Liver (tissue), 9 donors: Measurements from ENCODE around the gene SPAG16. TPM values are rescaled to one million over a fixed set of nuclear protein-coding genes. Genes with fewer than 3 reads are reported as not detected.
"Not testable (repeated sequence)": the region's sequence is repeated elsewhere in the genome, so short reads cannot be mapped to it uniquely, and the experiment has no call there.

Source experiments
- DNase-seq: peaks from one replicate; pipeline ENCODE4 v3.0.0-alpha.2; 2017; ENCODE audit warnings: low spot score
- H3K27ac ChIP-seq, 2 donors: one replicate each; pipeline ENCODE4 v1.7.0; 2013; ENCODE audit warnings: inconsistent platforms in 2 of 2, low read length in 2 of 2, control low read depth in 1 of 2, low read depth in 1 of 2, mild to moderate bottlenecking in 1 of 2
- H3K27me3 ChIP-seq, 4 donors: one replicate each; pipeline versions ENCODE4 v1.6.1 to v1.7.0; 2013; ENCODE audit warnings: low read length in 3 of 4, inconsistent platforms in 1 of 4, mild to moderate bottlenecking in 1 of 4, moderate library complexity in 1 of 4; ENCODE audit not compliant: control insufficient read depth in 4 of 4, insufficient read depth in 4 of 4
- H3K36me3 ChIP-seq, 4 donors: one replicate each; pipeline versions ENCODE4 v1.6.1 to v1.7.0; 2013; ENCODE audit warnings: low read length in 3 of 4, mild to moderate bottlenecking in 3 of 4, low read depth in 1 of 4, moderate library complexity in 1 of 4; ENCODE audit not compliant: control insufficient read depth in 4 of 4, insufficient read depth in 3 of 4
- H3K4me1 ChIP-seq, 4 donors: one replicate each; pipeline versions ENCODE4 v1.6.1 to v1.7.0; 2013; ENCODE audit warnings: low read length in 3 of 4, mild to moderate bottlenecking in 3 of 4, moderate library complexity in 1 of 4; ENCODE audit not compliant: control insufficient read depth in 4 of 4, insufficient read depth in 4 of 4
- H3K4me3 ChIP-seq, 3 donors: one replicate each; pipeline versions ENCODE4 v1.6.1 to v1.7.0; 2013; ENCODE audit warnings: low read length in 3 of 3, control low read depth in 1 of 3, low read depth in 1 of 3, mild to moderate bottlenecking in 1 of 3
- H3K9ac ChIP-seq, 2 donors: one replicate each; pipeline ENCODE4 v1.7.0; 2013; ENCODE audit warnings: low read length in 2 of 2, mild to moderate bottlenecking in 2 of 2, moderate library complexity in 2 of 2, control low read depth in 1 of 2, low read depth in 1 of 2
- H3K9me3 ChIP-seq, 4 donors: one replicate each; pipeline versions ENCODE4 v1.6.1 to v1.7.0; 2013; ENCODE audit warnings: low read length in 3 of 4; ENCODE audit not compliant: control insufficient read depth in 4 of 4
- ATF3 ChIP-seq: IDR thresholded peaks from 2 replicates; pipeline ENCODE4 v1.6.1; 2016; ENCODE audit warnings: antibody characterized with exemption
- EGR1 ChIP-seq, 2 donors: IDR thresholded peaks; 2 replicates each; pipeline ENCODE4 v1.6.1; 2016 to 2018; ENCODE audit warnings: antibody characterized with exemption in 2 of 2, low read depth in 2 of 2
- FOXA1 ChIP-seq: IDR thresholded peaks from 2 replicates; pipeline ENCODE4 v1.6.1; 2016; ENCODE audit warnings: antibody characterized with exemption
- FOXA2 ChIP-seq: IDR thresholded peaks from 2 replicates; pipeline ENCODE4 v1.6.1; 2016; ENCODE audit warnings: antibody characterized with exemption
- GABPA ChIP-seq, 2 donors: IDR thresholded peaks in 1 of 2; conservative IDR thresholded peaks in 1 of 2; 2 replicates each; pipeline ENCODE4 v1.6.1; 2016; ENCODE audit warnings: antibody characterized with exemption in 2 of 2, mild to moderate bottlenecking in 1 of 2, moderate library complexity in 1 of 2
- HNF4A ChIP-seq, 2 donors: conservative IDR thresholded peaks; 2 replicates each; pipeline ENCODE4 v1.6.1; 2016; ENCODE audit warnings: antibody characterized with exemption in 2 of 2, mild to moderate bottlenecking in 2 of 2
- HNF4G ChIP-seq: IDR thresholded peaks from 2 replicates; pipeline ENCODE4 v1.6.1; 2016; ENCODE audit warnings: antibody characterized with exemption
- NR2F2 ChIP-seq: IDR thresholded peaks from 2 replicates; pipeline ENCODE4 v1.6.1; 2016; ENCODE audit warnings: antibody characterized with exemption
- RAD21 ChIP-seq, 2 donors: IDR thresholded peaks; 2 replicates each; pipeline ENCODE4 v1.6.1; 2016; ENCODE audit warnings: antibody characterized with exemption in 2 of 2, mild to moderate bottlenecking in 2 of 2
- RXRA ChIP-seq, 2 donors: IDR thresholded peaks; 2 replicates each; pipeline ENCODE4 v1.6.1; 2017 to 2018; ENCODE audit warnings: antibody characterized with exemption in 2 of 2, mild to moderate bottlenecking in 1 of 2
- SP1 ChIP-seq: IDR thresholded peaks from 2 replicates; pipeline ENCODE4 v1.6.1; 2018; ENCODE audit warnings: antibody characterized with exemption, mild to moderate bottlenecking
- TAF1 ChIP-seq: conservative IDR thresholded peaks from 2 replicates; pipeline ENCODE4 v1.6.1; 2016; ENCODE audit warnings: antibody characterized with exemption, mild to moderate bottlenecking
- YY1 ChIP-seq: IDR thresholded peaks from 2 replicates; pipeline ENCODE4 v1.6.1; 2016; ENCODE audit warnings: antibody characterized with exemption, mild to moderate bottlenecking
- WGBS: extraction: QIAGEN DNeasy Blood & Tissue Kit; methylation state at CpG from one replicate; pipeline ENCODE4 v1.1.7; 2013; 5-methylcytosine and 5-hydroxymethylcytosine counted together
- polyA plus RNA-seq, 2 donors: library from polyadenylated mRNA; stranded (reverse) in 1 of 2; unstranded in 1 of 2; fragments of 200-250 nt in 1 of 2; fragments of >200 nt in 1 of 2; fragmentation: Nextera tagmentation in 1 of 2; extraction: Ambion mirVana in 1 of 2; gene quantifications; one replicate each; pipeline versions ENCODE4 v1.2.1 to v1.2.3, GENCODE V29; 2013 to 2015
- total RNA-seq, 2 donors: library from RNA; depleted of rRNA; stranded (reverse); fragments of >200 nt; gene quantifications; one replicate each; pipeline ENCODE4 v1.2.3, GENCODE V29; 2014
- TF ChIP-seq, protein P1 (sequence below): IDR thresholded peaks from 2 replicates; pipeline ENCODE4 v1.6.1; 2016; ENCODE audit warnings: antibody characterized with exemption
- TF ChIP-seq, protein P2 (sequence below): fragments of 150-350 bp; IDR thresholded peaks from 2 replicates; pipeline ENCODE4 v1.5.1; 2017; ENCODE audit warnings: improper control_type of control experiment, low read depth, low read length; ENCODE audit not compliant: missing input control
- donor health status: healthy.
- donor health status: healthy.
- donor health status: healthy.
- donor health status: healthy.
- donor health status: healthy.

SPAG16 gene
- total and polyA plus RNA-seq, 4 donors: 6.4 to 12.7 (median 11.4) TPM

DNA sequence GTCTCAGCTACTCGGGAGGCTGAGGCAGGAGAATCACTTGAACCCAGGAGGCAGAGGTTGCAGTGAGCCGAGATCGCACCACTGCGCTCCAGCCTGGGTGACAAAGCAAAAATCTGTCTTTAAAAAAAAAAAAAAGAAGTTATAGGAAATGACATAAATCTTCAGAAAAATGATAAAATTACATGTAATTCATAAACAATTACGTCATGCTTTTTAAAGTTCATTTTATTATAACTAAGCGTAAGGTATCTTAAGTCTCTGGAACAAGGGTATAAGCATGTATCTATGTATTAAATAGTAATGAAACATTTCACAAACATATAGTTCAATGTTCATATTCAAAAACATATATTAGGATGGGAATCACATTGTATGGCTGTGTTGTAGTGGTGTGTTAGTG lies 425.9 kb downstream of the SPAG16 start:
- Histone ChIP-seq H3K9ac (no peak overlapping the region), H3K9me3 (no peaks in the 10 kb centered on the region), H3K27ac (no peak overlapping the region), H3K4me1 (no peaks in the 10 kb centered on the region), H3K27me3 (no peaks in the 10 kb centered on the region), H3K36me3 (no peaks in the 10 kb centered on the region), H3K4me3 (no peak overlapping the region)
- 92% methylated on average over 6 of the region's 6 CpGs for WGBS
- no peak for DNase-seq
- TF ChIP-seq RXRA (IDR thresholded peaks at IDR 0.05) (no peak), HNF4G (no peak), TAF1 (no peak), GABPA (IDR thresholded peaks at IDR 0.05 in 1 of 2, conservative IDR thresholded peaks at IDR 0.05 in 1 of 2) (no peak), RAD21 (IDR thresholded peaks at IDR 0.05) (no peak), ATF3 (no peak), YY1 (no peak), EGR1 (IDR thresholded peaks at IDR 0.05; ENCODE audit: low read depth in 2 of 2) (no peak), FOXA2 (no peak)
- TF ChIP-seq, protein P1, sequence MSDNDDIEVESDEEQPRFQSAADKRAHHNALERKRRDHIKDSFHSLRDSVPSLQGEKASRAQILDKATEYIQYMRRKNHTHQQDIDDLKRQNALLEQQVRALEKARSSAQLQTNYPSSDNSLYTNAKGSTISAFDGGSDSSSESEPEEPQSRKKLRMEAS: no peak
- TF ChIP-seq, protein P2, sequence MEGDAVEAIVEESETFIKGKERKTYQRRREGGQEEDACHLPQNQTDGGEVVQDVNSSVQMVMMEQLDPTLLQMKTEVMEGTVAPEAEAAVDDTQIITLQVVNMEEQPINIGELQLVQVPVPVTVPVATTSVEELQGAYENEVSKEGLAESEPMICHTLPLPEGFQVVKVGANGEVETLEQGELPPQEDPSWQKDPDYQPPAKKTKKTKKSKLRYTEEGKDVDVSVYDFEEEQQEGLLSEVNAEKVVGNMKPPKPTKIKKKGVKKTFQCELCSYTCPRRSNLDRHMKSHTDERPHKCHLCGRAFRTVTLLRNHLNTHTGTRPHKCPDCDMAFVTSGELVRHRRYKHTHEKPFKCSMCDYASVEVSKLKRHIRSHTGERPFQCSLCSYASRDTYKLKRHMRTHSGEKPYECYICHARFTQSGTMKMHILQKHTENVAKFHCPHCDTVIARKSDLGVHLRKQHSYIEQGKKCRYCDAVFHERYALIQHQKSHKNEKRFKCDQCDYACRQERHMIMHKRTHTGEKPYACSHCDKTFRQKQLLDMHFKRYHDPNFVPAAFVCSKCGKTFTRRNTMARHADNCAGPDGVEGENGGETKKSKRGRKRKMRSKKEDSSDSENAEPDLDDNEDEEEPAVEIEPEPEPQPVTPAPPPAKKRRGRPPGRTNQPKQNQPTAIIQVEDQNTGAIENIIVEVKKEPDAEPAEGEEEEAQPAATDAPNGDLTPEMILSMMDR: no peak

DNA sequence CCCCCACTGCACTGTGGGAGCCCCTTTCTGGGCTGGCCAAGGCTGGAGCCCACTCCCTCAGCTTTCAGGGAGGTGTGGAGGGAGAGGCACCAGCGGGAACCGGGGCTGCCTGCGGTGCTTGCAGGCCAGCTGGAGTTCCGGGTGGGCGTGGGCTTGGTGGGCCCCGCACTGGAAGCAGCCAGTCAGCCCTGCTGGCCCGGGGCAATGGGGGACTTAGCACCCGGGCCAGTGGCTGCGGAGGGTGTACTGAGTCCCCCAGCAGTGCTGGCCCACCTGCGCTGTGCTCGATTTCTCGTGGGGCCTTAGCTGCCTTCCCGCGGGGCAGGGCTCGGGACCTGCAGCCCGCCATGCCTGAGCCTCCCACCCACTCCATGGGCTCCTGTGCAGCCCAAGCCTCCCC lies 434.1 kb downstream of the SPAG16 start:
- H3K4me1 ChIP-seq, H3K9ac ChIP-seq, H3K4me3 ChIP-seq, DNase-seq, H3K27ac ChIP-seq, H3K36me3 ChIP-seq, H3K27me3 ChIP-seq, H3K9me3 ChIP-seq: not testable (repeated sequence)
- 98% methylated on average over 16 of the region's 16 CpGs for whole genome bisulfite sequencing

DNA sequence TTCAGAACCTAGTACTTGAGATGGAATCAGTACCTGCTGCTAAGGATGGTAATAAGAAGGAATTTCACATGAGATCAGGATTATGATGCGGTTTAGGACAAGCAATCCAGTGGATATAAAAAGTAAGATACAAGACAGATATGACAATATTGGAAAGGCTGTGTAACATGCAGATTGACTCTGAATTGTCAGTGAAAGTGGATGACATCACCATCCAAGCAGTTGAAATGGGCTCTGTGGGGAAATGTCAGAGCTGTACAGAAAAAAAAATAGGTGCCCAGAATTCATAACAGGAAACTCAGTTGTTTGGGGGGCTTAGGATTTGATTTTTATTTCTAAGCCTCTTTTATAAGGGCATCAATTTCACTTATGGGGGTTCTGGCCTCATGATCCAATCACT lies 438.3 kb downstream of the SPAG16 start:
- WGBS: 91% methylated on average over 1 of the region's 1 CpG

More for the DNA sequence above, 438.3 kb downstream of the SPAG16 start:
- no peak overlapping the region for H3K27ac ChIP-seq
- no peak overlapping the region for H3K4me3 ChIP-seq
- H3K27me3 ChIP-seq: peaks cover 0 to 3% (median 0%) of the 10 kb centered on the region in 4 donors
- no peaks in the 10 kb centered on the region for H3K4me1 ChIP-seq
- TF ChIP-seq, protein P1: no peak
- TF ChIP-seq RAD21 (IDR thresholded peaks at IDR 0.05): no peak
- TF ChIP-seq EGR1 (IDR thresholded peaks at IDR 0.05; ENCODE audit: low read depth in 2 of 2): no peak
- no peak for TF ChIP-seq NR2F2
- TF ChIP-seq YY1: no peak
- TF ChIP-seq, protein P2: no peak
- TF ChIP-seq TAF1: no peak
- TF ChIP-seq RXRA (IDR thresholded peaks at IDR 0.05): no peak
- no peak for TF ChIP-seq SP1
- no peak for TF ChIP-seq HNF4A (conservative IDR thresholded peaks at IDR 0.05)
- no peak for TF ChIP-seq FOXA2
- no peak for TF ChIP-seq ATF3
- TF ChIP-seq FOXA1: no peak
- H3K9ac ChIP-seq: no peak overlapping the region
- H3K9me3 ChIP-seq: no peaks in the 10 kb centered on the region
- DNase-seq: no peak
- H3K36me3 ChIP-seq: no peaks in the 10 kb centered on the region
